Prostate gland (tissue), 2 donors: ENCODE results near the gene RYR2.

Source experiments
- POLR2AphosphoS5 ChIP-seq: sonication (generic); formaldehyde crosslinking; IDR thresholded peaks from one replicate; pipeline ENCODE4 v1.6.1; 2017; ENCODE audit warnings: antibody characterized with exemption
- TF ChIP-seq, protein P1 (sequence below), 4 experiments: fragments of 200-600 bp in 2 of 4; fragments of 450-650 bp in 2 of 4; sonication (generic) in 2 of 4; IDR thresholded peaks; 1 replicate in 3 of 4; 2 replicates in 1 of 4; pipeline ENCODE4 v1.5.1; 2016 to 2019; ENCODE audit warnings: antibody characterized with exemption in 4 of 4, mild to moderate bottlenecking in 2 of 4, moderate library complexity in 2 of 4

- TF ChIP-seq, protein P1, sequence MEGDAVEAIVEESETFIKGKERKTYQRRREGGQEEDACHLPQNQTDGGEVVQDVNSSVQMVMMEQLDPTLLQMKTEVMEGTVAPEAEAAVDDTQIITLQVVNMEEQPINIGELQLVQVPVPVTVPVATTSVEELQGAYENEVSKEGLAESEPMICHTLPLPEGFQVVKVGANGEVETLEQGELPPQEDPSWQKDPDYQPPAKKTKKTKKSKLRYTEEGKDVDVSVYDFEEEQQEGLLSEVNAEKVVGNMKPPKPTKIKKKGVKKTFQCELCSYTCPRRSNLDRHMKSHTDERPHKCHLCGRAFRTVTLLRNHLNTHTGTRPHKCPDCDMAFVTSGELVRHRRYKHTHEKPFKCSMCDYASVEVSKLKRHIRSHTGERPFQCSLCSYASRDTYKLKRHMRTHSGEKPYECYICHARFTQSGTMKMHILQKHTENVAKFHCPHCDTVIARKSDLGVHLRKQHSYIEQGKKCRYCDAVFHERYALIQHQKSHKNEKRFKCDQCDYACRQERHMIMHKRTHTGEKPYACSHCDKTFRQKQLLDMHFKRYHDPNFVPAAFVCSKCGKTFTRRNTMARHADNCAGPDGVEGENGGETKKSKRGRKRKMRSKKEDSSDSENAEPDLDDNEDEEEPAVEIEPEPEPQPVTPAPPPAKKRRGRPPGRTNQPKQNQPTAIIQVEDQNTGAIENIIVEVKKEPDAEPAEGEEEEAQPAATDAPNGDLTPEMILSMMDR (IDR thresholded peaks at IDR 0.05): no peak
- no peak for TF ChIP-seq POLR2AphosphoS5
Observed at GRCh38 chr1:237186675-237187074, 144.7 kb downstream of the RYR2 start.
